Measurements from ENCODE around the gene TMC1.

TMC1 gene

GRCh38 chr9:72685911-72686310 lies 164.5 kb downstream of the TMC1 start:
- no peak for DNase-seq

- DNase-seq, result no peak
Measured at GRCh38 chr9:72687331-72687730, 165.9 kb downstream of the TMC1 start.

GRCh38 chr9:72691671-72692070 lies 170.3 kb downstream of the TMC1 start:
- no peak for DNase-seq

- no peak for DNase-seq
Measured at GRCh38 chr9:72695365-72695764, 174.0 kb downstream of the TMC1 start.

- no peak for DNase-seq
Measured at GRCh38 chr9:72696511-72696910, 175.1 kb downstream of the TMC1 start.

- no peak for DNase-seq
Measured at GRCh38 chr9:72701510-72701909, 180.1 kb downstream of the TMC1 start.

GRCh38 chr9:72703574-72703973 lies 182.2 kb downstream of the TMC1 start:
- DNase-seq, result no peak

GRCh38 chr9:72704688-72705375 lies 183.4 kb downstream of the TMC1 start:
- no peak for DNase-seq

GRCh38 chr9:72718503-72718902 lies 197.1 kb downstream of the TMC1 start:
- DNase-seq, result no peak

GRCh38 chr9:72721067-72721466 lies 199.7 kb downstream of the TMC1 start:
- DNase-seq, result no peak

GRCh38 chr9:72726947-72727346 lies 205.5 kb downstream of the TMC1 start:
- DNase-seq, result no peak

- DNase-seq, result no peak
Measured at GRCh38 chr9:72728031-72728770, 206.8 kb downstream of the TMC1 start.

- no peak for DNase-seq
Measured at GRCh38 chr9:72733895-72734294, 212.5 kb downstream of the TMC1 start.

- DNase-seq, result no peak
Measured at GRCh38 chr9:72734631-72735030, 213.2 kb downstream of the TMC1 start.

- DNase-seq, result no peak
Measured at GRCh38 chr9:72743836-72744235, 222.4 kb downstream of the TMC1 start.

- no peak for DNase-seq
Measured at GRCh38 chr9:72749276-72749675, 227.9 kb downstream of the TMC1 start.

GRCh38 chr9:72751541-72751940 lies 230.1 kb downstream of the TMC1 start:
- no peak for DNase-seq

GRCh38 chr9:72753266-72753893 lies 232.0 kb downstream of the TMC1 start:
- DNase-seq, result no peak

- DNase-seq, result no peak
Measured at GRCh38 chr9:72755836-72756235, 234.4 kb downstream of the TMC1 start.

- no peak for DNase-seq
Measured at GRCh38 chr9:72758944-72759343, 237.5 kb downstream of the TMC1 start.

GRCh38 chr9:72763022-72763421 lies 241.6 kb downstream of the TMC1 start:
- no peak for DNase-seq

GRCh38 chr9:72769546-72769945 lies 248.1 kb downstream of the TMC1 start:
- no peak for DNase-seq

- DNase-seq, result no peak
Measured at GRCh38 chr9:72772661-72773060, 251.3 kb downstream of the TMC1 start.

- no peak for DNase-seq
Measured at GRCh38 chr9:72773570-72773969, 252.2 kb downstream of the TMC1 start.
